Measurements from ENCODE around the gene ANKRD2.
"Not testable (repeated sequence)": the region's sequence is repeated elsewhere in the genome, so short reads cannot be mapped to it uniquely, and the experiment has no call there.

ANKRD2 gene

GRCh38 chr10:97572214-97572989 lies at the start of gene ANKRD2:
Gene ANKRD2 (plus strand): TSS chr10:97572779. CDS start chr10:97572789, 10 bp downstream.
- H3K9me3 ChIP-seq (ENCODE audit: control insufficient read depth in 2 of 2, low read length in 2 of 2): no peaks in the 10 kb centered on the region
- no peaks in the 10 kb centered on the region for H3K36me3 ChIP-seq (ENCODE audit: control insufficient read depth in 2 of 2, insufficient read depth in 2 of 2, low read length in 2 of 2)
- no peak within 1 kb of the TSS for H3K27ac ChIP-seq (ENCODE audit: low read depth in 2 of 2, low read length in 2 of 2)
- H3K4me1 ChIP-seq (ENCODE audit: control insufficient read depth in 2 of 2, insufficient read depth in 2 of 2, low read length in 2 of 2): peaks cover 0 to 3% of the 10 kb centered on the region in 2 donors
- H3K27me3 ChIP-seq (ENCODE audit: control insufficient read depth in 2 of 2, insufficient read depth in 2 of 2, low read length in 2 of 2): no peaks in the 10 kb centered on the region
- H3K9ac ChIP-seq (ENCODE audit: low read depth in 1 of 2, low read length in 2 of 2): no peak within 1 kb of the TSS
- no peak within 1 kb of the TSS for H3K4me3 ChIP-seq (ENCODE audit: low read length in 2 of 2)

GRCh38 chr10:97522937-97523336 lies 49.6 kb upstream of the ANKRD2 start:
- no peak overlapping the region for H3K4me3 ChIP-seq (ENCODE audit: low read length in 2 of 2)
- H3K27me3 ChIP-seq (ENCODE audit: control insufficient read depth in 2 of 2, insufficient read depth in 2 of 2, low read length in 2 of 2): no peaks in the 10 kb centered on the region
- H3K36me3 ChIP-seq (ENCODE audit: control insufficient read depth in 2 of 2, insufficient read depth in 2 of 2, low read length in 2 of 2): no peaks in the 10 kb centered on the region
- H3K9ac ChIP-seq (ENCODE audit: low read depth in 1 of 2, low read length in 2 of 2): no peak overlapping the region
- H3K27ac ChIP-seq (ENCODE audit: low read depth in 2 of 2, low read length in 2 of 2): no peak overlapping the region
- H3K4me1 ChIP-seq (ENCODE audit: control insufficient read depth in 2 of 2, insufficient read depth in 2 of 2, low read length in 2 of 2): no peaks in the 10 kb centered on the region
- no peaks in the 10 kb centered on the region for H3K9me3 ChIP-seq (ENCODE audit: control insufficient read depth in 2 of 2, low read length in 2 of 2)

- H3K9ac ChIP-seq (ENCODE audit: low read depth in 1 of 2, low read length in 2 of 2): no peak overlapping the region
- H3K27me3 ChIP-seq (ENCODE audit: control insufficient read depth in 2 of 2, insufficient read depth in 2 of 2, low read length in 2 of 2): no peaks in the 10 kb centered on the region
- H3K9me3 ChIP-seq (ENCODE audit: control insufficient read depth in 2 of 2, low read length in 2 of 2): no peaks in the 10 kb centered on the region
- H3K4me1 ChIP-seq (ENCODE audit: control insufficient read depth in 2 of 2, insufficient read depth in 2 of 2, low read length in 2 of 2): no peaks in the 10 kb centered on the region
- H3K4me3 ChIP-seq (ENCODE audit: low read length in 2 of 2): no peak overlapping the region
- H3K36me3 ChIP-seq (ENCODE audit: control insufficient read depth in 2 of 2, insufficient read depth in 2 of 2, low read length in 2 of 2): no peaks in the 10 kb centered on the region
- H3K27ac ChIP-seq (ENCODE audit: low read depth in 2 of 2, low read length in 2 of 2): no peak overlapping the region
Observed at GRCh38 chr10:97525086-97525485, 47.5 kb upstream of the ANKRD2 start.

- H3K27ac ChIP-seq (ENCODE audit: low read depth in 2 of 2, low read length in 2 of 2): no peak overlapping the region
- no peaks in the 10 kb centered on the region for H3K4me1 ChIP-seq (ENCODE audit: control insufficient read depth in 2 of 2, insufficient read depth in 2 of 2, low read length in 2 of 2)
- no peaks in the 10 kb centered on the region for H3K36me3 ChIP-seq (ENCODE audit: control insufficient read depth in 2 of 2, insufficient read depth in 2 of 2, low read length in 2 of 2)
- H3K27me3 ChIP-seq (ENCODE audit: control insufficient read depth in 2 of 2, insufficient read depth in 2 of 2, low read length in 2 of 2): no peaks in the 10 kb centered on the region
- no peak overlapping the region for H3K4me3 ChIP-seq (ENCODE audit: low read length in 2 of 2)
- H3K9me3 ChIP-seq (ENCODE audit: control insufficient read depth in 2 of 2, low read length in 2 of 2): no peaks in the 10 kb centered on the region
- no peak overlapping the region for H3K9ac ChIP-seq (ENCODE audit: low read depth in 1 of 2, low read length in 2 of 2)
Observed at GRCh38 chr10:97525683-97526110, 46.9 kb upstream of the ANKRD2 start.

GRCh38 chr10:97528876-97529275 lies 43.7 kb upstream of the ANKRD2 start:
- H3K9ac ChIP-seq (ENCODE audit: low read depth in 1 of 2, low read length in 2 of 2); H3K4me3 ChIP-seq (ENCODE audit: low read length in 2 of 2); H3K27me3 ChIP-seq (ENCODE audit: control insufficient read depth in 2 of 2, insufficient read depth in 2 of 2, low read length in 2 of 2); H3K36me3 ChIP-seq (ENCODE audit: control insufficient read depth in 2 of 2, insufficient read depth in 2 of 2, low read length in 2 of 2); H3K27ac ChIP-seq (ENCODE audit: low read depth in 2 of 2, low read length in 2 of 2); H3K4me1 ChIP-seq (ENCODE audit: control insufficient read depth in 2 of 2, insufficient read depth in 2 of 2, low read length in 2 of 2); H3K9me3 ChIP-seq (ENCODE audit: control insufficient read depth in 2 of 2, low read length in 2 of 2): not testable (repeated sequence)

GRCh38 chr10:97529685-97530465 lies 42.7 kb upstream of the ANKRD2 start:
- H3K9ac ChIP-seq (ENCODE audit: low read depth in 1 of 2, low read length in 2 of 2): no peak overlapping the region
- no peaks in the 10 kb centered on the region for H3K9me3 ChIP-seq (ENCODE audit: control insufficient read depth in 2 of 2, low read length in 2 of 2)
- H3K36me3 ChIP-seq (ENCODE audit: control insufficient read depth in 2 of 2, insufficient read depth in 2 of 2, low read length in 2 of 2): no peaks in the 10 kb centered on the region
- no peak overlapping the region for H3K27ac ChIP-seq (ENCODE audit: low read depth in 2 of 2, low read length in 2 of 2)
- no peaks in the 10 kb centered on the region for H3K27me3 ChIP-seq (ENCODE audit: control insufficient read depth in 2 of 2, insufficient read depth in 2 of 2, low read length in 2 of 2)
- H3K4me3 ChIP-seq (ENCODE audit: low read length in 2 of 2): no peak overlapping the region
- no peaks in the 10 kb centered on the region for H3K4me1 ChIP-seq (ENCODE audit: control insufficient read depth in 2 of 2, insufficient read depth in 2 of 2, low read length in 2 of 2)

GRCh38 chr10:97531401-97531986 lies 41.1 kb upstream of the ANKRD2 start:
- H3K4me1 ChIP-seq (ENCODE audit: control insufficient read depth in 2 of 2, insufficient read depth in 2 of 2, low read length in 2 of 2): no peaks in the 10 kb centered on the region
- H3K9ac ChIP-seq (ENCODE audit: low read depth in 1 of 2, low read length in 2 of 2): no peak overlapping the region
- no peaks in the 10 kb centered on the region for H3K27me3 ChIP-seq (ENCODE audit: control insufficient read depth in 2 of 2, insufficient read depth in 2 of 2, low read length in 2 of 2)
- H3K27ac ChIP-seq (ENCODE audit: low read depth in 2 of 2, low read length in 2 of 2): no peak overlapping the region
- H3K9me3 ChIP-seq (ENCODE audit: control insufficient read depth in 2 of 2, low read length in 2 of 2): no peaks in the 10 kb centered on the region
- H3K36me3 ChIP-seq (ENCODE audit: control insufficient read depth in 2 of 2, insufficient read depth in 2 of 2, low read length in 2 of 2): no peaks in the 10 kb centered on the region
- no peak overlapping the region for H3K4me3 ChIP-seq (ENCODE audit: low read length in 2 of 2)

- Histone ChIP-seq H3K36me3 (ENCODE audit: control insufficient read depth in 2 of 2, insufficient read depth in 2 of 2, low read length in 2 of 2) (no peaks in the 10 kb centered on the region), H3K27ac (ENCODE audit: low read depth in 2 of 2, low read length in 2 of 2) (no peak overlapping the region), H3K27me3 (ENCODE audit: control insufficient read depth in 2 of 2, insufficient read depth in 2 of 2, low read length in 2 of 2) (no peaks in the 10 kb centered on the region), H3K9me3 (ENCODE audit: control insufficient read depth in 2 of 2, low read length in 2 of 2) (no peaks in the 10 kb centered on the region), H3K9ac (ENCODE audit: low read depth in 1 of 2, low read length in 2 of 2) (no peak overlapping the region), H3K4me3 (ENCODE audit: low read length in 2 of 2) (no peak overlapping the region), H3K4me1 (ENCODE audit: control insufficient read depth in 2 of 2, insufficient read depth in 2 of 2, low read length in 2 of 2) (no peaks in the 10 kb centered on the region)
Observed at GRCh38 chr10:97532935-97533671, 39.5 kb upstream of the ANKRD2 start.

GRCh38 chr10:97533888-97534287 lies 38.7 kb upstream of the ANKRD2 start:
- H3K27ac ChIP-seq (ENCODE audit: low read depth in 2 of 2, low read length in 2 of 2): no peak overlapping the region
- H3K27me3 ChIP-seq (ENCODE audit: control insufficient read depth in 2 of 2, insufficient read depth in 2 of 2, low read length in 2 of 2): no peaks in the 10 kb centered on the region
- H3K36me3 ChIP-seq (ENCODE audit: control insufficient read depth in 2 of 2, insufficient read depth in 2 of 2, low read length in 2 of 2): no peaks in the 10 kb centered on the region

More at GRCh38 chr10:97533888-97534287, 38.7 kb upstream of the ANKRD2 start:
- no peak overlapping the region for H3K4me3 ChIP-seq (ENCODE audit: low read length in 2 of 2)
- no peaks in the 10 kb centered on the region for H3K9me3 ChIP-seq (ENCODE audit: control insufficient read depth in 2 of 2, low read length in 2 of 2)
- no peaks in the 10 kb centered on the region for H3K4me1 ChIP-seq (ENCODE audit: control insufficient read depth in 2 of 2, insufficient read depth in 2 of 2, low read length in 2 of 2)
- H3K9ac ChIP-seq (ENCODE audit: low read depth in 1 of 2, low read length in 2 of 2): no peak overlapping the region

Data from mucosa of rectum (tissue), 2 donors.